PC-3 (cell line): ENCODE data around the gene MCF2L2.

Experiments used
- EZH2phosphoT487 ChIP-seq: fragments of 300-600 bp; sonication (generic); IDR thresholded peaks from 2 replicates; pipeline ENCODE4 v1.6.1; 2018; ENCODE audit warnings: mild to moderate bottlenecking, antibody characterized with exemption, low read length, borderline replicate concordance
- TF ChIP-seq, protein P1 (sequence below): fragments of 300-600 bp; sonication (generic); conservative IDR thresholded peaks from 2 replicates; pipeline ENCODE4 v1.5.1; 2017; ENCODE audit warnings: antibody characterized with exemption, low read depth, mild to moderate bottlenecking, low read length

DNA sequence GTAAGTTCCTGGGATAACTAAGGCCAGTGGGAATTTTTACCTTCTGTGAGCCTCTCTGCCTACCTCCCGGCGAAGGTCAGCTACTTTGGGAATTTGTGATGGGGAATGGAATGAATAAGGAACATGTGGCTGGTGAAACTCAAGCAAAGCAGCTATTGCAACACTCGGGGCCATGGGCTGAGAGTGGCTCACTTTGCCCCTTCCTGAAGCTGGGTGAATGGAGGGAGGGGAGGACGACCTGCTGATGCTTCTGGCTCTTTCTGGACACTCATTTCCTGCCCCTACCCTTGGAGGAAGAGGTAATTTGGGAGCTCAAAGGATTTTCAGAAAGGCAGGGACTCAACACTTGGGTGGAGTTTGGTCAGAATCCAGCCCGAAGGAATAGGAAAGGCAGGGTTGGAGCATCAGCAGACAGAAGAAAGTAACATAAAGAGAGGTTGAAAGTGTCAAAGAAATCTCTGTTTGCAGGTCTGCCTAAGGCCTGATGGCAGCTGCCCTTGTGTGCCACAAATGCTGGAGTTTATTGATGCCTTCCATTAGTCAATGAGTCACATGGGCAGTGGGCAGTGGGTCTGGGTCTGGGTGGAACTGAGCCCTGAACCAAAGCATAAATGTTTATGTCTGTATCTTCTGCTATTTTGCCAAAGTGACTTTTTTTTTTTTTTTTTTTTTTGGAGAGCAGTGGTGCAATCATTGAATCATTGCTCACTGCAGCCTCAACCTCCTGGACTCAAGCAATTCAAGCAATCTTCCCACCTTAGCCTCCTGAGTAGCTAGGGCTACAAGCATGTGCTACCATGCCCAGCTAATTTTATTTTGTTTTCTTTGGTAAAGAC is 278.3 kb downstream of the MCF2L2 start:
- TF ChIP-seq, protein P1, sequence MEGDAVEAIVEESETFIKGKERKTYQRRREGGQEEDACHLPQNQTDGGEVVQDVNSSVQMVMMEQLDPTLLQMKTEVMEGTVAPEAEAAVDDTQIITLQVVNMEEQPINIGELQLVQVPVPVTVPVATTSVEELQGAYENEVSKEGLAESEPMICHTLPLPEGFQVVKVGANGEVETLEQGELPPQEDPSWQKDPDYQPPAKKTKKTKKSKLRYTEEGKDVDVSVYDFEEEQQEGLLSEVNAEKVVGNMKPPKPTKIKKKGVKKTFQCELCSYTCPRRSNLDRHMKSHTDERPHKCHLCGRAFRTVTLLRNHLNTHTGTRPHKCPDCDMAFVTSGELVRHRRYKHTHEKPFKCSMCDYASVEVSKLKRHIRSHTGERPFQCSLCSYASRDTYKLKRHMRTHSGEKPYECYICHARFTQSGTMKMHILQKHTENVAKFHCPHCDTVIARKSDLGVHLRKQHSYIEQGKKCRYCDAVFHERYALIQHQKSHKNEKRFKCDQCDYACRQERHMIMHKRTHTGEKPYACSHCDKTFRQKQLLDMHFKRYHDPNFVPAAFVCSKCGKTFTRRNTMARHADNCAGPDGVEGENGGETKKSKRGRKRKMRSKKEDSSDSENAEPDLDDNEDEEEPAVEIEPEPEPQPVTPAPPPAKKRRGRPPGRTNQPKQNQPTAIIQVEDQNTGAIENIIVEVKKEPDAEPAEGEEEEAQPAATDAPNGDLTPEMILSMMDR, result no peak
- no peak for TF ChIP-seq EZH2phosphoT487
